K562 (cell line): ENCODE results near the gene DNMT1. TPM values are rescaled to one million over a fixed set of nuclear protein-coding genes. Genes with fewer than 3 reads are reported as not detected.
A peak's percentile ranks its signal among the peaks of the same experiment; 100 is the strongest.

Experiments
- ATF3 ChIP-seq, 2 experiments: fragments of 450-650 bp in 1 of 2; sonication (generic) in 1 of 2; formaldehyde crosslinking in 1 of 2; IDR thresholded peaks in 1 of 2; conservative IDR thresholded peaks in 1 of 2; 2 replicates each; pipeline versions ENCODE4 v1.6.1 to v1.8.1; 2016 to 2023; ENCODE audit warnings: mild to moderate bottlenecking in 2 of 2, moderate library complexity in 2 of 2, inconsistent platforms in 1 of 2, missing genetic modification reagents in 1 of 2
- CBFA2T3 ChIP-seq: fragments of 450-650 bp; IDR thresholded peaks from 2 replicates; pipeline ENCODE4 v1.6.1; 2017
- CREM ChIP-seq: IDR thresholded peaks from 2 replicates; pipeline ENCODE4 v1.6.1; 2014; ENCODE audit warnings: antibody characterized with exemption, low read depth
- CTCFL ChIP-seq: IDR thresholded peaks from 2 replicates; pipeline ENCODE4 v1.6.1; 2011; ENCODE audit warnings: borderline replicate concordance, low read depth, mild to moderate bottlenecking, moderate library complexity, low read length; ENCODE audit not compliant: insufficient read depth, poor library complexity, severe bottlenecking
- E2F1 ChIP-seq: sonication (generic); formaldehyde crosslinking; IDR thresholded peaks from 2 replicates; pipeline ENCODE4 v1.8.1; 2023; ENCODE audit warnings: mild to moderate bottlenecking, missing genetic modification reagents, moderate library complexity
- ESRRA ChIP-seq: fragments of 450-650 bp; IDR thresholded peaks from 2 replicates; pipeline ENCODE4 v1.6.1; 2014; ENCODE audit warnings: low read depth, mild to moderate bottlenecking, moderate library complexity, borderline replicate concordance
- EZH2 ChIP-seq: IDR thresholded peaks from 2 replicates; pipeline ENCODE4 v1.6.1; 2012; ENCODE audit warnings: low read depth, mild to moderate bottlenecking, inconsistent platforms, low read length, borderline replicate concordance
- NCOA1 ChIP-seq: fragments of 450-650 bp; IDR thresholded peaks from 2 replicates; pipeline ENCODE4 v1.6.1; 2016; ENCODE audit warnings: low read depth
- PHF20 ChIP-seq: fragments of 450-650 bp; IDR thresholded peaks from 2 replicates; pipeline ENCODE4 v1.6.1; 2018; ENCODE audit not compliant: partially characterized antibody
- PHF21A ChIP-seq: fragments of 450-650 bp; IDR thresholded peaks from 2 replicates; pipeline ENCODE4 v1.6.1; 2017; ENCODE audit warnings: low read depth, borderline replicate concordance
- SAFB2 ChIP-seq: fragments of 200-400 bp; formaldehyde crosslinking; IDR thresholded peaks from 2 replicates; pipeline ENCODE4 v1.6.1; 2018; ENCODE audit warnings: borderline replicate concordance, low read length, low read depth, moderate library complexity; ENCODE audit not compliant: severe bottlenecking
- SIX5 ChIP-seq, 2 experiments: IDR thresholded peaks; 2 replicates each; pipeline ENCODE4 v1.6.1; 2011; ENCODE audit warnings: low read length in 2 of 2, borderline replicate concordance in 1 of 2, low read depth in 1 of 2, mild to moderate bottlenecking in 1 of 2, moderate library complexity in 1 of 2; ENCODE audit not compliant: insufficient read depth in 1 of 2
- TCF3 ChIP-seq: sonication (generic); formaldehyde crosslinking; IDR thresholded peaks from 2 replicates; pipeline ENCODE4 v1.4.0; 2020; ENCODE audit warnings: mild to moderate bottlenecking, missing genetic modification reagents
- THAP7 ChIP-seq: fragments of 250-450 bp; sonication (Bioruptor Pico); IDR thresholded peaks from 2 replicates; pipeline ENCODE4 v1.5.0; 2021
- WHSC1 ChIP-seq: IDR thresholded peaks from one replicate; pipeline ENCODE4 v1.6.1; 2012; ENCODE audit warnings: low read length, control low read depth, inconsistent platforms
- ZHX1 ChIP-seq: fragments of 150-350 bp; conservative IDR thresholded peaks from 2 replicates; pipeline ENCODE4 v1.6.1; 2014; ENCODE audit warnings: low read length
- ZNF134 ChIP-seq: fragments of 250-450 bp; sonication (Bioruptor Pico); conservative IDR thresholded peaks from 2 replicates; pipeline ENCODE4 v1.4.0; 2020
- ZNF232 ChIP-seq: sonication (generic); formaldehyde crosslinking; IDR thresholded peaks from 2 replicates; pipeline ENCODE4 v1.8.0; 2022; ENCODE audit warnings: mild to moderate bottlenecking, missing genetic modification reagents
- ZNF586 ChIP-seq: fragments of 450-650 bp; formaldehyde crosslinking; conservative IDR thresholded peaks from 2 replicates; pipeline ENCODE4 v1.4.0; 2020; ENCODE audit warnings: mild to moderate bottlenecking, moderate library complexity
- ZNF75A ChIP-seq: fragments of 450-650 bp; formaldehyde crosslinking; IDR thresholded peaks from 2 replicates; pipeline ENCODE4 v1.4.0; 2020; ENCODE audit warnings: mild to moderate bottlenecking
- polyA plus RNA-seq, 8 experiments: library from polyadenylated mRNA; depleted of rRNA in 4 of 8; stranded (reverse) in 5 of 8; unstranded in 3 of 8; fragments of >200 nt; fragmentation: Nextera tagmentation in 2 of 8; fragmentation: Illumina TruSeq in 1 of 8; extraction: Ambion mirVana in 2 of 8; extraction: Trizol in 1 of 8; gene quantifications; 2 replicates each; pipeline versions ENCODE4 v1.2.1 to v1.2.3, GENCODE V29; 2011 to 2014; ENCODE audit warnings: inconsistent platforms in 1 of 8, missing spikeins in 1 of 8
- total RNA-seq, 7 experiments: library from RNA; depleted of rRNA in 6 of 7; stranded (reverse); fragments of >200 nt in 6 of 7; fragmentation: Illumina TruSeq in 2 of 7; extraction: Trizol in 2 of 7; gene quantifications; 2 replicates each; pipeline versions ENCODE4 v1.2.1 to v1.2.3, GENCODE V29; 2011 to 2021; ENCODE audit warnings: low replicate concordance in 1 of 7

The DNMT1 gene
- total and polyA plus RNA-seq, 9 of the 15 experiments (the other 6 are each of a cell fraction or from before 2014, with no cell fraction given), result 80.1 to 271 (median 121) TPM

GRCh38 chr19:10194500-10195198 lies at the start of gene DNMT1 (continued):
- TF ChIP-seq ZNF75A, result no peak
- TF ChIP-seq CTCFL, result no peak
- TF ChIP-seq ZNF586 (CRISPR knock-in tag), result no peak
- TF ChIP-seq CREM, result peak; percentile 67
- TF ChIP-seq ESRRA, result no peak
- no peak for TF ChIP-seq NCOA1
- TF ChIP-seq ZNF232 (CRISPR knock-in tag), result no peak
- no peak for TF ChIP-seq SAFB2
- peak; percentile 75 to 77; a peak in 3 of 4 replicates for TF ChIP-seq SIX5 (IDR thresholded peaks at IDR 0.05; ENCODE audit: borderline replicate concordance in 1 of 2, insufficient read depth in 1 of 2, low read depth in 1 of 2, low read length in 2 of 2)
- no peak for TF ChIP-seq EZH2
- TF ChIP-seq WHSC1, result no peak
- TF ChIP-seq E2F1 (CRISPR knock-in tag), result peak; percentile 89
- TF ChIP-seq PHF21A, result no peak
- TF ChIP-seq THAP7 (CRISPR knock-in tag), result no peak
- no peak for TF ChIP-seq TCF3 (CRISPR knock-in tag)
- no peak for TF ChIP-seq ATF3 (IDR thresholded peaks at IDR 0.05)
- no peak for TF ChIP-seq ATF3 (CRISPR knock-in tag; conservative IDR thresholded peaks at IDR 0.05)
- no peak for TF ChIP-seq ZNF134 (CRISPR knock-in tag)
- peak; percentile 10; the same call in 1 of the 2 replicates for TF ChIP-seq CBFA2T3
- TF ChIP-seq PHF20, result peak; percentile 63
- TF ChIP-seq ZHX1, result no peak
